ENCODE measurements around the gene OR51B4. TPM values are rescaled to one million over a fixed set of nuclear protein-coding genes. Genes with fewer than 3 reads are reported as not detected.

The OR51B4 gene
- total RNA-seq, 2 donors from 2014 or later, result not detected

- peaks cover 6% of the 10 kb centered on the region for H3K9me3 Mint-ChIP-seq
- H3K27me3 Mint-ChIP-seq (ENCODE audit: insufficient read depth), result no peaks in the 10 kb centered on the region
- TF ChIP-seq CTCF (conservative IDR thresholded peaks at IDR 0.05), result no peak
- no peak for DNase-seq
- Histone ChIP-seq H3K27ac (ENCODE audit: low read depth, low read length) (no peak overlapping the region), H3K9me3 (ENCODE audit: control insufficient read depth, low read length) (peaks cover 3% of the 10 kb centered on the region), H3K36me3 (ENCODE audit: control insufficient read depth, insufficient read depth, low read length) (no peaks in the 10 kb centered on the region), H3K9ac (ENCODE audit: extremely low read depth, low read length, poor library complexity, severe bottlenecking) (no peak overlapping the region), H3K4me1 (ENCODE audit: control insufficient read depth, insufficient read depth, low read length) (no peaks in the 10 kb centered on the region), H3K4me3 (ENCODE audit: low read length) (no peak overlapping the region), H3K27me3 (ENCODE audit: control insufficient read depth, insufficient read depth, low read length, poor library complexity, severe bottlenecking) (no peaks in the 10 kb centered on the region)
- H3K4me3 Mint-ChIP-seq, result no peak overlapping the region
- 74 to 94% methylated on average over 2 of the region's 2 CpGs for WGBS, 2 experiments (ENCODE audit: insufficient coverage in 1 of 2, insufficient read length in 1 of 2)
- H3K27ac Mint-ChIP-seq, result no peak overlapping the region
- peaks cover 3% of the 10 kb centered on the region for H3K4me1 Mint-ChIP-seq
- no peaks in the 10 kb centered on the region for H3K36me3 Mint-ChIP-seq (ENCODE audit: low read depth)
These were observed 34.6 kb downstream of the OR51B4 start for GRCh38 chr11:5267033-5267563.

- H3K4me1 ChIP-seq (ENCODE audit: control insufficient read depth, insufficient read depth, low read length), result no peaks in the 10 kb centered on the region
- no peak for DNase-seq
- no peak overlapping the region for H3K9ac ChIP-seq (ENCODE audit: extremely low read depth, low read length, poor library complexity, severe bottlenecking)
- H3K27me3 ChIP-seq (ENCODE audit: control insufficient read depth, insufficient read depth, low read length, poor library complexity, severe bottlenecking), result no peaks in the 10 kb centered on the region
- H3K9me3 ChIP-seq (ENCODE audit: control insufficient read depth, low read length), result peaks cover 6% of the 10 kb centered on the region
- Mint-ChIP-seq H3K4me3 (no peak overlapping the region), H3K27ac (no peak overlapping the region), H3K9me3 (peaks cover 8% of the 10 kb centered on the region), H3K4me1 (peaks cover 3% of the 10 kb centered on the region), H3K36me3 (ENCODE audit: low read depth) (no peaks in the 10 kb centered on the region), H3K27me3 (ENCODE audit: insufficient read depth) (no peaks in the 10 kb centered on the region)
- no peak overlapping the region for H3K4me3 ChIP-seq (ENCODE audit: low read length)
- no peak for TF ChIP-seq CTCF (conservative IDR thresholded peaks at IDR 0.05)
- no peak overlapping the region for H3K27ac ChIP-seq (ENCODE audit: low read depth, low read length)
- no peaks in the 10 kb centered on the region for H3K36me3 ChIP-seq (ENCODE audit: control insufficient read depth, insufficient read depth, low read length)
These were observed 35.1 kb downstream of the OR51B4 start for GRCh38 chr11:5266609-5267008.

GRCh38 chr11:5265832-5266231, 35.9 kb downstream of the OR51B4 start:
- Histone ChIP-seq H3K27ac (ENCODE audit: low read depth, low read length) (no peak overlapping the region), H3K4me3 (ENCODE audit: low read length) (no peak overlapping the region), H3K27me3 (ENCODE audit: control insufficient read depth, insufficient read depth, low read length, poor library complexity, severe bottlenecking) (no peaks in the 10 kb centered on the region), H3K36me3 (ENCODE audit: control insufficient read depth, insufficient read depth, low read length) (no peaks in the 10 kb centered on the region), H3K9ac (ENCODE audit: extremely low read depth, low read length, poor library complexity, severe bottlenecking) (no peak overlapping the region), H3K4me1 (ENCODE audit: control insufficient read depth, insufficient read depth, low read length) (no peaks in the 10 kb centered on the region), H3K9me3 (ENCODE audit: control insufficient read depth, low read length) (peaks cover 6% of the 10 kb centered on the region)
- Mint-ChIP-seq H3K36me3 (ENCODE audit: low read depth) (no peaks in the 10 kb centered on the region), H3K27me3 (ENCODE audit: insufficient read depth) (no peaks in the 10 kb centered on the region), H3K27ac (no peak overlapping the region), H3K4me1 (peaks cover 3% of the 10 kb centered on the region), H3K4me3 (no peak overlapping the region), H3K9me3 (peaks cover 15% of the 10 kb centered on the region)
- no peak for TF ChIP-seq CTCF (conservative IDR thresholded peaks at IDR 0.05)
- WGBS, 2 experiments (ENCODE audit: insufficient coverage in 1 of 2, insufficient read length in 1 of 2), result 89 to 100% methylated on average over 1 of the region's 2 CpGs
- no peak for DNase-seq

All from endodermal cell (in vitro differentiated cells).